Smooth muscle cell (in vitro differentiated cells): ENCODE results near the gene RACK1. TPM values are rescaled to one million over a fixed set of nuclear protein-coding genes. Genes with fewer than 3 reads are reported as not detected.

Experiments used
- DNase-seq: peaks from one replicate; lab custom pipeline; 2025; ENCODE audit not compliant: unreplicated experiment; lab: John Stamatoyannopoulos, UW
- H2AFZ ChIP-seq: fragments of 200-600 bp; sonication (generic); 2 replicates; pipeline ENCODE4 v1.6.0; 2016; ENCODE audit warnings: antibody characterized with exemption, low read depth, mild to moderate bottlenecking
- H3F3A ChIP-seq: fragments of 200-600 bp; sonication (generic); 2 replicates; pipeline ENCODE4 v1.6.0; 2017; ENCODE audit warnings: antibody characterized with exemption, low read depth
- H3K27ac ChIP-seq: fragments of 200-600 bp; sonication (generic); 2 replicates; pipeline ENCODE4 v1.5.1; 2016; ENCODE audit warnings: low read depth, mild to moderate bottlenecking
- H3K27me3 ChIP-seq: fragments of 200-600 bp; sonication (generic); 2 replicates; pipeline ENCODE4 v1.6.1; 2016; ENCODE audit warnings: low read depth, mild to moderate bottlenecking
- H3K36me3 ChIP-seq: fragments of 200-600 bp; sonication (generic); 2 replicates; pipeline ENCODE4 v1.5.1; 2016; ENCODE audit warnings: low read depth
- H3K4me1 ChIP-seq: fragments of 200-600 bp; sonication (generic); 2 replicates; pipeline ENCODE4 v1.5.1; 2016; ENCODE audit warnings: low read depth
- H3K4me2 ChIP-seq: fragments of 200-600 bp; sonication (generic); 2 replicates; pipeline ENCODE4 v1.6.0; 2016; ENCODE audit warnings: mild to moderate bottlenecking
- H3K4me3 ChIP-seq: fragments of 200-600 bp; sonication (generic); 2 replicates; pipeline ENCODE4 v1.5.1; 2016; ENCODE audit warnings: mild to moderate bottlenecking
- H3K79me2 ChIP-seq: fragments of 200-600 bp; sonication (generic); 2 replicates; pipeline ENCODE4 v1.6.0; 2016; ENCODE audit warnings: low read depth, mild to moderate bottlenecking
- H3K9ac ChIP-seq: fragments of 200-600 bp; sonication (generic); 2 replicates; pipeline ENCODE4 v1.6.0; 2016; ENCODE audit warnings: low read depth
- H3K9me3 ChIP-seq: fragments of 200-600 bp; sonication (generic); replicated peaks from 2 replicates; pipeline ENCODE4 v1.5.1; 2016; ENCODE audit warnings: low read depth
- H4K20me1 ChIP-seq: fragments of 200-600 bp; sonication (generic); 2 replicates; pipeline ENCODE4 v1.6.0; 2016; ENCODE audit warnings: low read depth
- CTCF ChIP-seq: fragments of 200-600 bp; sonication (generic); IDR thresholded peaks from 2 replicates; pipeline ENCODE4 v1.5.1; 2017; ENCODE audit warnings: borderline replicate concordance, mild to moderate bottlenecking, antibody characterized with exemption; ENCODE audit not compliant: insufficient read depth, poor library complexity, severe bottlenecking
- WGBS: methylation state at CpG from one replicate; pipeline ENCODE4 v1.1.7; 2016; ENCODE audit warnings: low lambda C conversion rate; 5-methylcytosine and 5-hydroxymethylcytosine counted together
- polyA plus RNA-seq: library from polyadenylated mRNA; unstranded; fragments of >200 nt; fragmentation: Nextera tagmentation; extraction: Ambion mirVana; gene quantifications from 2 replicates; pipeline ENCODE4 v1.2.1, GENCODE V29; 2016
- total RNA-seq: library from RNA; depleted of rRNA; stranded (reverse); fragments of >200 nt; gene quantifications from 2 replicates; pipeline ENCODE4 v1.2.3, GENCODE V29; 2014

RACK1 gene
- total and polyA plus RNA-seq, 2 experiments from 2014 or later: 617 to 2,098 TPM

GRCh38 chr5:181235689-181236366 lies 7.9 kb downstream of the RACK1 start:
- H3K79me2 ChIP-seq: peaks cover 26% of the 10 kb centered on the region
- no peak overlapping the region for H3K9ac ChIP-seq
- H2AFZ ChIP-seq: no peak overlapping the region
- WGBS: 96% methylated on average over 5 of the region's 5 CpGs
- no peak for DNase-seq
- no peak overlapping the region for H3K4me2 ChIP-seq
- TF ChIP-seq CTCF: no peak
- H3K27me3 ChIP-seq: no peaks in the 10 kb centered on the region
- peak overlapping the region; percentile 44 for H3K27ac ChIP-seq
- no peaks in the 10 kb centered on the region for H3K9me3 ChIP-seq
- H3K4me1 ChIP-seq: no peaks in the 10 kb centered on the region
- H3K36me3 ChIP-seq: peaks cover 17% of the 10 kb centered on the region
- H3F3A ChIP-seq: peaks cover 58% of the 10 kb centered on the region
- H3K4me3 ChIP-seq: no peak overlapping the region
- H4K20me1 ChIP-seq: peaks cover 62% of the 10 kb centered on the region

GRCh38 chr5:181235323-181235688 lies 8.4 kb downstream of the RACK1 start:
- Histone ChIP-seq H3K79me2 (peaks cover 20% of the 10 kb centered on the region), H4K20me1 (peaks cover 57% of the 10 kb centered on the region), H3F3A (peaks cover 58% of the 10 kb centered on the region), H3K4me2 (no peak overlapping the region), H3K9ac (no peak overlapping the region), H3K4me1 (no peaks in the 10 kb centered on the region), H2AFZ (no peak overlapping the region), H3K9me3 (no peaks in the 10 kb centered on the region), H3K27me3 (no peaks in the 10 kb centered on the region), H3K4me3 (no peak overlapping the region), H3K27ac (peak overlapping the region; percentile 44), H3K36me3 (peaks cover 17% of the 10 kb centered on the region)
- 95% methylated on average over 5 of the region's 5 CpGs for WGBS
- no peak for DNase-seq
- no peak for TF ChIP-seq CTCF

GRCh38 chr5:181234455-181235306 lies 9.0 kb downstream of the RACK1 start:
- peaks cover 57% of the 10 kb centered on the region for H3F3A ChIP-seq
- H3K27ac ChIP-seq: peak overlapping the region; percentile 44
- WGBS: 91% methylated on average over 15 of the region's 22 CpGs
- no peaks in the 10 kb centered on the region for H3K9me3 ChIP-seq
- no peak for TF ChIP-seq CTCF
- no peak overlapping the region for H3K4me2 ChIP-seq
- no peak overlapping the region for H3K4me3 ChIP-seq
- H3K9ac ChIP-seq: no peak overlapping the region
- H2AFZ ChIP-seq: no peak overlapping the region
- H3K36me3 ChIP-seq: peaks cover 17% of the 10 kb centered on the region
- H3K4me1 ChIP-seq: no peaks in the 10 kb centered on the region
- H4K20me1 ChIP-seq: peaks cover 51% of the 10 kb centered on the region
- H3K79me2 ChIP-seq: peaks cover 14% of the 10 kb centered on the region
- no peak for DNase-seq
- no peaks in the 10 kb centered on the region for H3K27me3 ChIP-seq
